Mesenchymal stem cell (in vitro differentiated cells and primary cell): ENCODE results near the gene NME7.

ENCODE experiments used
- DNase-seq: peaks from one replicate; pipeline ENCODE4 v3.0.0-alpha.2; 2013
- H2AFZ ChIP-seq: one replicate; pipeline ENCODE4 v1.6.1; 2013; ENCODE audit warnings: low read depth, mild to moderate bottlenecking, control low read depth, inconsistent platforms, low read length, moderate library complexity
- H2AK5ac ChIP-seq: 2 replicates; pipeline ENCODE4 v1.6.1; 2013; ENCODE audit warnings: low read length, moderate library complexity, mild to moderate bottlenecking, inconsistent platforms; ENCODE audit not compliant: severe bottlenecking
- H2BK120ac ChIP-seq: one replicate; pipeline ENCODE4 v1.6.1; 2013; ENCODE audit warnings: low read depth, mild to moderate bottlenecking, inconsistent platforms, low read length, moderate library complexity
- H2BK12ac ChIP-seq, 2 experiments: one replicate each; pipeline ENCODE4 v1.6.1; 2013; ENCODE audit warnings: inconsistent platforms in 2 of 2, low read length in 2 of 2, mild to moderate bottlenecking in 2 of 2, moderate library complexity in 2 of 2, control low read depth in 1 of 2
- H2BK15ac ChIP-seq: one replicate; pipeline ENCODE4 v1.6.1; 2013; ENCODE audit warnings: mild to moderate bottlenecking, low read depth, inconsistent platforms; ENCODE audit not compliant: poor library complexity, severe bottlenecking
- H2BK5ac ChIP-seq: 2 replicates; pipeline ENCODE4 v1.6.1; 2013; ENCODE audit warnings: low read depth, mild to moderate bottlenecking, low read length, control low read depth, inconsistent platforms; ENCODE audit not compliant: poor library complexity, severe bottlenecking
- H3K14ac ChIP-seq, 2 experiments: one replicate each; pipeline ENCODE4 v1.6.1; 2013; ENCODE audit warnings: inconsistent platforms in 2 of 2, low read length in 2 of 2, control low read depth in 1 of 2, mild to moderate bottlenecking in 1 of 2, moderate library complexity in 1 of 2
- H3K18ac ChIP-seq, 2 experiments: one replicate each; pipeline ENCODE4 v1.6.1; 2013; ENCODE audit warnings: inconsistent platforms in 2 of 2, low read length in 2 of 2, control low read depth in 1 of 2, low read depth in 1 of 2, mild to moderate bottlenecking in 1 of 2
- H3K23ac ChIP-seq, 2 experiments: one replicate each; pipeline ENCODE4 v1.6.1; 2013; ENCODE audit warnings: inconsistent platforms in 2 of 2, low read length in 2 of 2, mild to moderate bottlenecking in 2 of 2, moderate library complexity in 2 of 2, control low read depth in 1 of 2
- H3K27ac ChIP-seq: 2 replicates; pipeline ENCODE4 v1.5.1; 2013; ENCODE audit warnings: mild to moderate bottlenecking, moderate library complexity, low read length, control low read depth, inconsistent platforms; ENCODE audit not compliant: poor library complexity, severe bottlenecking
- H3K27me3 ChIP-seq, 2 experiments: 2 replicates each; pipeline versions ENCODE4 v1.6.1 to v1.7.0; 2013; ENCODE audit warnings: low read length in 2 of 2, mild to moderate bottlenecking in 2 of 2, moderate library complexity in 2 of 2, control low read depth in 1 of 2, inconsistent platforms in 1 of 2; ENCODE audit not compliant: control insufficient read depth in 1 of 2, insufficient read depth in 1 of 2
- H3K36me3 ChIP-seq, 2 experiments: 2 replicates each; pipeline versions ENCODE4 v1.6.1 to v1.7.0; 2013; ENCODE audit warnings: low read length in 2 of 2, control low read depth in 1 of 2, inconsistent platforms in 1 of 2, low read depth in 1 of 2, mild to moderate bottlenecking in 1 of 2; ENCODE audit not compliant: insufficient read depth in 2 of 2, control insufficient read depth in 1 of 2
- H3K4ac ChIP-seq, 2 experiments: one replicate each; pipeline ENCODE4 v1.6.1; 2013; ENCODE audit warnings: inconsistent platforms in 2 of 2, low read length in 2 of 2, mild to moderate bottlenecking in 2 of 2, moderate library complexity in 2 of 2, control low read depth in 1 of 2, low read depth in 1 of 2
- H3K4me1 ChIP-seq: 2 replicates; pipeline ENCODE4 v1.6.1; 2013; ENCODE audit warnings: low read depth, low read length, control low read depth; ENCODE audit not compliant: control insufficient read depth, insufficient read depth
- H3K4me2 ChIP-seq: 2 replicates; pipeline ENCODE4 v1.6.1; 2013; ENCODE audit warnings: low read length, mild to moderate bottlenecking, inconsistent platforms; ENCODE audit not compliant: poor library complexity, severe bottlenecking
- H3K4me3 ChIP-seq, 2 experiments: 2 replicates each; pipeline versions ENCODE4 v1.5.1 to v1.7.0; 2013; ENCODE audit warnings: low read length in 2 of 2, mild to moderate bottlenecking in 2 of 2, control low read depth in 1 of 2, low read depth in 1 of 2; ENCODE audit not compliant: insufficient read depth in 1 of 2
- H3K79me1 ChIP-seq: replicated peaks from 2 replicates; pipeline ENCODE4 v1.6.1; 2013; ENCODE audit warnings: mild to moderate bottlenecking, control low read depth, low read length, inconsistent platforms; ENCODE audit not compliant: poor library complexity, severe bottlenecking
- H3K9ac ChIP-seq: 2 replicates; pipeline ENCODE4 v1.7.0; 2013; ENCODE audit warnings: mild to moderate bottlenecking, low read length, moderate library complexity
- H3K9me3 ChIP-seq: 2 replicates; pipeline ENCODE4 v1.7.0; 2013; ENCODE audit warnings: mild to moderate bottlenecking, low read length; ENCODE audit not compliant: control insufficient read depth
- H4K8ac ChIP-seq: one replicate; pipeline ENCODE4 v1.6.1; 2013; ENCODE audit warnings: inconsistent platforms, mild to moderate bottlenecking, low read length, moderate library complexity
- H4K91ac ChIP-seq: one replicate; pipeline ENCODE4 v1.6.1; 2013; ENCODE audit warnings: mild to moderate bottlenecking, low read length, inconsistent platforms
- WGBS: methylation state at CpG from one replicate; pipeline ENCODE4 v1.1.7; 2013; ENCODE audit warnings: mixed read lengths; 5-methylcytosine and 5-hydroxymethylcytosine counted together

Gene NME7

GRCh38 chr1:169249611-169250010, 118.0 kb downstream of the NME7 start:
- Histone ChIP-seq H3K9me3 (no peaks in the 10 kb centered on the region), H3K18ac (no peak overlapping the region), H3K36me3 (no peaks in the 10 kb centered on the region), H3K9ac (no peak overlapping the region), H4K91ac (no peak overlapping the region), H2AFZ (no peak overlapping the region), H2BK5ac (no peak overlapping the region), H4K8ac (no peak overlapping the region), H3K23ac (no peak overlapping the region), H3K14ac (no peak overlapping the region), H3K79me1 (no peaks in the 10 kb centered on the region), H2BK120ac (no peak overlapping the region), H3K27me3 (no peaks in the 10 kb centered on the region), H3K4me3 (no peak overlapping the region), H3K4me2 (no peak overlapping the region), H2AK5ac (no peak overlapping the region), H2BK12ac (no peak overlapping the region), H3K27ac (no peak overlapping the region), H3K4ac (no peak overlapping the region), H2BK15ac (no peak overlapping the region), H3K4me1 (no peaks in the 10 kb centered on the region)
- DNase-seq, result no peak
- no CpG with 5 or more reads among the region's 1 CpG for WGBS

GRCh38 chr1:169245706-169246105, 121.9 kb downstream of the NME7 start:
- H2BK120ac ChIP-seq, result no peak overlapping the region
- no peaks in the 10 kb centered on the region for H3K27me3 ChIP-seq
- no peak overlapping the region for H2BK15ac ChIP-seq
- no peak overlapping the region for H4K8ac ChIP-seq
- no peak overlapping the region for H3K4me3 ChIP-seq
- no peak overlapping the region for H2BK5ac ChIP-seq
- no peaks in the 10 kb centered on the region for H3K4me1 ChIP-seq
- no peak overlapping the region for H2AK5ac ChIP-seq
- H3K4me2 ChIP-seq, result no peak overlapping the region
- H3K9me3 ChIP-seq, result no peaks in the 10 kb centered on the region
- H3K27ac ChIP-seq, result no peak overlapping the region
- H3K18ac ChIP-seq, result no peak overlapping the region
- H3K4ac ChIP-seq, result no peak overlapping the region
- DNase-seq, result no peak
- no CpG with 5 or more reads among the region's 1 CpG for WGBS
- H3K9ac ChIP-seq, result no peak overlapping the region
- no peaks in the 10 kb centered on the region for H3K79me1 ChIP-seq
- no peak overlapping the region for H3K14ac ChIP-seq
- no peaks in the 10 kb centered on the region for H3K36me3 ChIP-seq
- H2BK12ac ChIP-seq, result no peak overlapping the region
- H2AFZ ChIP-seq, result no peak overlapping the region
- H3K23ac ChIP-seq, result no peak overlapping the region
- H4K91ac ChIP-seq, result no peak overlapping the region

GRCh38 chr1:169240449-169241232, 127.0 kb downstream of the NME7 start:
- H4K8ac ChIP-seq, result no peak overlapping the region
- no peaks in the 10 kb centered on the region for H3K27me3 ChIP-seq
- no peaks in the 10 kb centered on the region for H3K9me3 ChIP-seq
- no peak overlapping the region for H2BK12ac ChIP-seq
- H3K9ac ChIP-seq, result peak overlapping the region; percentile 70
- no peak overlapping the region for H3K18ac ChIP-seq
- H4K91ac ChIP-seq, result no peak overlapping the region
- H2AFZ ChIP-seq, result no peak overlapping the region
- no peak overlapping the region for H3K14ac ChIP-seq
- DNase-seq, result no peak
- no peak overlapping the region for H2BK120ac ChIP-seq
- H2BK5ac ChIP-seq, result no peak overlapping the region
- no peak overlapping the region for H3K27ac ChIP-seq
- H2AK5ac ChIP-seq, result no peak overlapping the region
- H3K36me3 ChIP-seq, result no peaks in the 10 kb centered on the region
- H2BK15ac ChIP-seq, result no peak overlapping the region
- H3K4me2 ChIP-seq, result no peak overlapping the region
- H3K4me1 ChIP-seq, result no peaks in the 10 kb centered on the region
- H3K23ac ChIP-seq, result no peak overlapping the region
- no peak overlapping the region for H3K4ac ChIP-seq
- H3K4me3 ChIP-seq, result peak overlapping the region in 1 of 2 experiments; percentile 58
- WGBS, result 94% methylated on average over 1 of the region's 3 CpGs
- peaks cover 1% of the 10 kb centered on the region for H3K79me1 ChIP-seq

GRCh38 chr1:169236880-169237279, 130.7 kb downstream of the NME7 start:
- no peak for DNase-seq
- 100% methylated on average over 4 of the region's 4 CpGs for WGBS
- Histone ChIP-seq H4K91ac (no peak overlapping the region), H3K9me3 (no peaks in the 10 kb centered on the region), H2BK5ac (no peak overlapping the region), H2BK12ac (no peak overlapping the region), H3K27ac (no peak overlapping the region), H3K4me3 (no peak overlapping the region), H3K4ac (no peak overlapping the region), H3K4me2 (no peak overlapping the region), H2BK120ac (no peak overlapping the region), H3K79me1 (peaks cover 1% of the 10 kb centered on the region), H3K9ac (no peak overlapping the region), H4K8ac (no peak overlapping the region), H3K4me1 (no peaks in the 10 kb centered on the region), H2AK5ac (no peak overlapping the region), H3K36me3 (peaks cover 0 to 5% of the 10 kb centered on the region in 2 experiments), H2AFZ (no peak overlapping the region), H3K14ac (no peak overlapping the region), H3K27me3 (no peaks in the 10 kb centered on the region), H2BK15ac (no peak overlapping the region), H3K18ac (no peak overlapping the region), H3K23ac (no peak overlapping the region)
